H4 (cell line): ENCODE measurements around the gene ROR2. TPM values are rescaled to one million over a fixed set of nuclear protein-coding genes. Genes with fewer than 3 reads are reported as not detected.
"Not testable (repeated sequence)": the region's sequence is repeated elsewhere in the genome, so short reads cannot be mapped to it uniquely, and the experiment has no call there.

Experiments used
- DNase-seq: peaks from one replicate; pipeline ENCODE4 v3.0.0-alpha.2; 2015; ENCODE audit warnings: low spot score
- total RNA-seq: library from RNA; depleted of rRNA; stranded (reverse); fragments of >200 nt; shearing (Covaris generic); gene quantifications from 2 replicates; pipeline ENCODE4 v1.2.3, GENCODE V29; 2014

ROR2 gene
- total RNA-seq, 1 experiment from 2014 or later = 1.8 TPM

DNA sequence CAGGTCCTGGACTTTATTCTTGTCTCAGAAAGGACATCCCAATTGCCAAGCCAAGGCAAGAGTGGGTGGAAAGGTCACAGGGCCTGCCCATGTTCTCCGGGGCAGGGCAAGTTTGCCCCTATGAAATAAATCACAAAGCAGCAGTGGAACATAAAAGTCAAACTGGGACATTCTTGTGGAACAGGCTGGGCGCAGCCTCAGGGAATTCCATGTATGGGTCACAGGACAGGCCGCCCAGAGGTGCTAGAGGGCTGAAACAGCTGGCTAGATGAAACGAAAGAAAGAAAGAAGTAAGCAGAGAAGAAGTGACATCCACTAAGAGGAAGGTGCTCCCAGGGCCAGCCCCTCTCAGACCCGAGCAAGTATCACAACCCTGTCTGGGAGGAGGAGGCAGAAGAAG lies 307.3 kb downstream of the ROR2 start:
- no peak for DNase-seq

DNA sequence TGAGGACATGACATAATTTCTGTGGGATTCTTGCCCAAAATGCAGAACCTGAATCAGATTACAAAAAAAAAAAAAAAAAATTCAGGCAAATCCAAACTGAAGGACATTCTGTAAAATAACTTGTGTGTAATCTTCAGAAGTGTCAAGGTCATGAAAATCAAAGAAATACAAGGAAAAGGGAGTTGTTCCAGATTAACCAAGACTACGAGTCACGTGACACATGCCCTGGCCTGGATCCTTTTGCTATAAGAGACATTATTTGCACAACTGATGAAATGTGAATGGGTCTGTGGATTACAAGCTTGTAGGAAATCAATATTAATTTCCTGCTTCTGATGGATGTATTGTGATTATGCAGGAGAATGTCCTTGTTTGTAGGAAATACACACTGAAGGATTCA lies 309.6 kb downstream of the ROR2 start:
- no peak for DNase-seq

DNA sequence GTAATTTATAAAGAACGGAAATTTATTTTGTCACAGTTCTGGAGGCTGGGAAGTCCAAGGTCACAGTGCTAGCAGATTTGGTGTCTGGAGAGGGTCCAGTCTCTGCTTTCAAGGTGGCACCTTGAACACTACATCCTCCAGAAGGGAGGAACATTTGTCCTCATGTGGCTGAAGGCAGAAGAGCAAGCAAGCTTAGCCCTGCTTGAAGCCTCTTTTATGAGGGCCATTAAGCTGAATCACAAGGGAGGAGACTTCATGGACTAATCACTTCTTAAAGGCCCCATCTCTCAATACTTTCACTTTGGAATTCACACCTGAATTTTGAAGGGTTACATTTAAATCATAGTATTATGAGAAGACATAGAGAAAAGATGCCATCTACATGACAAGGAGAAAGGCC lies 311.0 kb downstream of the ROR2 start:
- no peak for DNase-seq

DNA sequence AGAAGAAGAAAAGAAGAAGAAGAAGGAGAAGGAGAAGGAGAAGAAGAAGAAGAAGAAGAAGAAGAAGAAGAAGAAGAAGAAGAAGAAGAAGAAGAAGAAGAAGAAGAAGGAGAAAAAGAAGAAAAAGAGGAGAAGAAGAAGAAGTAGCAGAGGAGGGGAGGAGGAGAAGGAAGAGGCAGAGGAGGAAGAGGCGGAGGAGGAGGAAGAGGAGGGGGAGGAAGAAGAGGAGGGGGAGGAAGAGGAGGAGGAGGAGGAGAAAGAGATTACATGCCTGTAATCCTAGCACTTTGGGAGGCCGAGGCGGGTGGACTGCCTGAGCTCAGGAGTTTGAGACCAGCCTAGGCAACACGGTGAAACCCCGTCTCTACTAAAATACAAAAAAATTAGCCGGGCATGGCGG lies 315.2 kb downstream of the ROR2 start:
- DNase-seq = not testable (repeated sequence)

DNA sequence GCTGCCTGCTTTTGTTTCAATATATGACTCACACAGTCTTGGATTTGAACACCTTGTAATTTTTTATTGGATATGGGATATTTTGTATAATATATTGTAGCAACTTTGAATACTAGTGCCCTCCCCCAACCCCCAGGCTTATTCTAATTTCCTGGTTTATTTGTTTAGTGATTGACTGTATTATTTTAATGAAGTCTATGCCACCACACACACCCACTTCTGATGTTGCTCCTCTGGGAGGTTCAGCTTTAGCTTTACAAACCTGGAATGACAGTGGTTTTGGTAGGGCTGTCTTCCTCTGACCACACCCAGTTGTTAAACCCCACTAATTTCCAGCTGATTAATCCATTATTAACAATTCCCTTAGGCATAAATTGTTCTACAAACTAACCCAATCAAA lies 320.3 kb downstream of the ROR2 start:
- DNase-seq = no peak

DNA sequence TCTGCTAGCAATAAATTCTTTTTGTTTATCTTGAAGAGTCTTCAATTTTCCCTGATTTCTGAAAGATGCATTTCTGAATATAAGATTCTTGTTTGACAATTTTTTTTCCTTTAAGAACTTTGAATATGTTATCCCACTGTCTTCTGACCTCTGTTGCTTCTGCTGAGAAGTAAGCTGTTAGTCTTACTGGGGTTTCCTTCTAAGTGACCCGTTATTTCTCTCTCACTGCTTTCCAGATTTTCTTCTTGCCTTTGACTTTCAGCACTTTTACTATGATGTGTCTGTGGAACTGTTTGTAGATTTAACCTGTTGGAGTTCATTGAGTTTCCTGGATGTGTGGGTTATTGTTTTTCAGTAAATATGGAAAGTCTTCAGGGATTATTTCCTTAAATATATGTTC lies 321.1 kb downstream of the ROR2 start:
- no peak for DNase-seq

DNA sequence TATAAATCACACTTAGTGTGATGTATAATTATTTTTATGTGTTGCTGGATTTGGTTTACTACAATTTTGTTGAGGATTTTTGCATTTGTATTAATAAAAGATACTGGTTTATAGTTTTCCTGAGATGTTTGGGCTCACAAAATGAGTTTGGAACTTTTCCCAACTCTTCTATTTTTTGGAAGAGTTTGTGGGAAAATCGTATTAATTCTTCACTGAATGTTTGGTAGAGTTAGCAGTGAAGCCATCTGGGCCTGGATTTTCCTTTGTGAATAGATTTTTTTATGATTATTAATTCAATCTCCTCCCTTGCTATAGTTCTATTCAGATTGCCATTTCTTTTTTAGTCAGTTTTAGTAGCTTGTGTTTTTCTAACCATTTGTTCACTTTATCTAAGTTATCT lies 324.7 kb downstream of the ROR2 start:
- no peak for DNase-seq

DNA sequence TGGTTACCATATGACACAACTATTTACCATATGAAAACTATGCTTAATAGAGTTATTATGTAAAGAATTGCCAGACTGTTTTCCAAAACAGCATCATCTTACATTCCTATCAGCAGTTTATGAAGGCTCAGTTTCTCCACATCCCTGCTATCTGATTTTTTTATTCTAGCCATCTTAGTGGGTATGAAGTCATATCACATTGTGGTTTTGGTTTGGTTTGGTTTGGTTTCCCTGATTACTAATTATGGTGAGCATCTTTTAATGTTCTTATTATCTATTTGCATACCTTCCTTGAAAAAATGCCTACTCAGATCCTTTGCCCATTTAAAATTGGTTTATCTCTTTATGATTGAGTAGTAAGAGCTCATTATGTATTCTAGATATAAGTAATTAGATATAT lies 327.0 kb downstream of the ROR2 start:
- DNase-seq = no peak

DNA sequence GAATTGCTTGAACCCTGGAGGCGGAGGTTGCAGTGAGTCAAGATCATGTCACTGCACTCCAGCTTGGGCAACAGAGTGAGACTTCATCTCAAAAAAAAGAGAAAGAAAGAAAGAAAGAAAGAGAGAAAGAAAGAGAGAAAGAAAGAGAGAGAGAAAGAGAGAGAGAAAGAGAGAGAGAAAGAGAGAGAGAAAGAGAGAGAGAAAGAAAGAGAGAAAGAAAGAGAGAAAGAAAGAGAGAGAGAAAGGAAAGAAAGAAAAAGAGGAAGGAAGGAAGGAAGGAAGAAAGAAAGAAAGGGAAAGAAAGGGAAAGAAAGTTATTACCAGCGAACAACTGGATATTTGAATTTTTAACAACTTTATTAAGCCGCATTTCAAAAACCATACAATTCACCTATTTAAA lies 327.9 kb downstream of the ROR2 start:
- DNase-seq = not testable (repeated sequence)

DNA sequence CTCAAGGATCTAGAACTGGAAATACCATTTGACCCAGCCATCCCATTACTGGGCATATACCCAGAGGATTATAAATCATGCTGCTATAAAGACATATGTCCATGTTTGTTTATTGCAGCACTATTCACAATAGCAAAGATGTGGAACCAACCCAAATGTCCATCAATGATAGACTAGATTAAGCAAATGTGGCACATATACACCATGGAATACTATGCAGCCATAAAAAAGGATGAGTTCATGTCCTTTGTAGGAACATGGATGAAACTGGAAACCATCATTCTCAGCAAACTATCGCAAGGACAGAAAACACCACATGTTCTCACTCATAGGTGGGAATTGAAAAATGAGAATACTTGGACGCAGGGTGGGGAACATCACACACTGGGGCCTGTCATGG lies 336.0 kb downstream of the ROR2 start:
- DNase-seq = not testable (repeated sequence)

DNA sequence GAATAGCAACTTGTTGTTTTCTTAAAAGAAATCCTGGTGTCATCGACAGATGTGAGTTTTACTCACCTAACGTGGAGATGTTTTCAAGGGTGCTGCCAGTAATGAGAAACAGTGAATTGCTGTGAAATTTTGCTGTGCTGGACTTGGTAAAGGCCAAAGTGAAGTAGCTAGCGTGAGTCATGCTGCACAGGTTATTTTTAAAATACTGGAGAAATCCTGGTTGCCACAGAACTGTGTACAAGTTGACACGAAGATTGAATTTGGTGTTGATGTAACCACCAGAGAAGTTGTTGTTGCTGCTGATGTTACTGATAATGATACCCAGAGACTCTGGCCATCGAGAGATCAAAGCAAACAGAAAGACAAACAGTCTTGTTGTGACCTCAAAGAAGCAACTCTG lies 338.4 kb downstream of the ROR2 start:
- no peak for DNase-seq

DNA sequence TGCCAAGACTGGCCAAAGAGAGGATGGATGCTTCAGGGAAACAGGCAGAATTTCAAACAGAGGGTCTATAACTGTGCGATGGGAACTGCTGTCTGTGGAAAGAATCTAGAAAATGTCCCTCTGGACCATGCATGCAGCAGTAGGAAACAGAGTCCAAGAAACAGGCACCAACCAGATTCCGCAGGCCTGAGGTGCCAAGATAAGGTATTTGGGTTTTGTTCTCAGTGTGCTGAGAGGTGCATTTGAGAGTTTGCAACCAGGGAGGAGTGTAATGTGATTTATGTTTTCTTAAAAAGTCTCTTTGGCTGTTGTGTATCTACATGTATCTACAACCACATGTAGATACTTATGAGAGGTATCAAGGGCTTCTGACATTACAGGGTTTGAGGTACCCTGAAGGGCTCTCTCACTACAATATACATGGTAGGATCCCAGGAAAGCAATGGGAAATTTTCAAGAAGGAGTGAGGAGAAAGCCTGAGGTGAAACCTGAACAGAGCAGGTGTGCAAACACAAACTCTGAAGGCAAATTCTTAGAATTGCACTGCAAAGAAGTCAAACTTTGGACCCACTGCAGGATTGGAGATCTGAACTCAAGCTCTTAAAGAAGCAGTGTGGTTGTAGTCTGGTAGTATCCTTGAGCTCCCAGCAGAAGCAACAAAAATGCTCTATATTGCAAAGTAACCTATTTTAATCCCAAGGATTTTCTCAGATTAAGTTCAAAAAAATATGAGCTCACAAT lies 343.6 kb downstream of the ROR2 start:
- DNase-seq = no peak

DNA sequence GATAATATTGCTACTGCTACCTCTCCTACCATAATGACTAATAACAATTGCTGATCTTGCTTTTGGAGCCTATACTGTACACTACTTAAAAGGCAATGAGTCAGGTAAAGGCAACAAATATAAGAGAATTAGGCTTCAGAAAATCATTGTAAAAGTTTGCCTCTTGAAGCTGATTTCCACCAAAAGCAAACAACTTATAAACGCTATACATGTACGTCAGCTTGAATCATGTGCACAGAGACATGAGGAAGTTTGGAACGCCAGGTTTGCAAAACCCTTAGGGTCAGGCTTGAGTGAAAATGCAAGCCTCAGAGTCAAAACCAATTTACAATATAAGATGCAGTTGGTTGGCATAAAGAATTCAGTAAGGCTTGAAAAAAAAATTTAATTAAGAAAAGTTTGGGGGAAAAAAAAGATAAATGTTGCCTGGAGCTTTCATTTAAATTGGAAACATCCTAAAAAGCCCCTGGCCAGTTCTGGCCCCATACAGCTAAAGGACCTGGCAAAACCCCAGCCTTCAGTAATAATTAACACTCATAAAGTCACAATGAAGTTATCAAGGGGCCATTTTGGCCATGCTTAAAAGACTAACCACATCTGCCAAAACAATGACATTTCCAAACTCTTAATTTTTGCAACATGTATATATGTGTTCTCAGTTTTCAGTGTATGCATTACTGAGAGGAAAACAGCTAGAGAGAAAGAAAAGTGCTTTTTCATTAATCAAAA lies 345.4 kb downstream of the ROR2 start:
- no peak for DNase-seq

DNA sequence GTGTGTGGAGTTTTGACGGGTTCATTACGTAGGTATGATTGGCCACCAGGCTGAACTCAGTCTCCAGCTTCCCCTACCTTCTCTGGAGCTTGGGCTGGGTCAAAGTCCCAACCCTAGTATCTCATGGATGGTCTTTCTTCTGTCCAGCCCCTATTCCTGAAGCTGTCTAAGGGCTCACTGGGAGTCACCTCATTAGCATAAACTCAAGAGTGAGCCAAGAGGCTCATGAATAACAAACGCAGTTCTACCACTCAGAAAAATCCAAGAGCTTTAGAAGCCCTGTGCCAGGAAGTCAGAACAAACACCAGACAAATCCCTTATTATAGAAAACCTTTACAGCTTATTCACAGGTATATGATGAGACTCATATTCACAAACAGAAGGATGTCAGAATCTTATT lies 346.1 kb downstream of the ROR2 start:
- no peak for DNase-seq

DNA sequence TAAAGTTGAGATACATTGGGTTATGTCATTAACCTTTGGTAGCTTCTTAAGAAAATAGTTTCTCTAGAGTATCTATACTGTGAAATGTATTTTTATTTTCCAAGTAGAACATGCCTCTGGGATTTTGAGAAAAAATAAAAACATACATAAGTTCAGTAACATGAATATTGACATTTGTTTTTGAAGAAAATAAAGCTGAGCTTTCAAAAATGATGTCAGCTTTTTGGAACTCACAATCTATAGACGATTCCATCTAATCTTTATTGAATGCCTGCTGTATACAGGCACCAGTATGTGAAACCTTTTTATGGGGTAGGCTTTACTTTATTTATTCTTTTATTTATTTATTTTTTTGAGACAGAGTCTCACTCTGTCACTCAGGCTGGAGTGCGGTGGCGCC lies 350.5 kb downstream of the ROR2 start:
- no peak for DNase-seq

DNA sequence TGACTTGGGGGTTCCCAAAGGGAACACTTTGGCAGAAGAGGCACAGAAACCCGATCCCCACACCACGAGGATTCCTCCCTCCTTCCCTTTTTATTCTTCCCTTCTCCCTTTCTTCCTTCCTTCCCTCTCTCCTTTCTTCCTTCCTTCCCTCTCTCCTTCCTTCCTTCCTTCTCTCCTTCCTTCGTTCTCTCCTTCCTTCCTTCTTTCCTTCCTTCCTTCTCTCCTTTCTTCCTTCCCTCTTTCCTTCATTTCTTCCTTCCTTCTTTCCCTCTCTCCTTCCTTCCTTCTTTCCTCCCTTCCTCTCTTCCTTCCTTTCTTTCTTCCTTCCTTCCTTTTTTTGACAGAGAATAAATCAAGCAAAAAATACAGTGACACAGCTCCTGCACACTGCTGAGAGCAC lies 358.4 kb downstream of the ROR2 start:
- no peak for DNase-seq

DNA sequence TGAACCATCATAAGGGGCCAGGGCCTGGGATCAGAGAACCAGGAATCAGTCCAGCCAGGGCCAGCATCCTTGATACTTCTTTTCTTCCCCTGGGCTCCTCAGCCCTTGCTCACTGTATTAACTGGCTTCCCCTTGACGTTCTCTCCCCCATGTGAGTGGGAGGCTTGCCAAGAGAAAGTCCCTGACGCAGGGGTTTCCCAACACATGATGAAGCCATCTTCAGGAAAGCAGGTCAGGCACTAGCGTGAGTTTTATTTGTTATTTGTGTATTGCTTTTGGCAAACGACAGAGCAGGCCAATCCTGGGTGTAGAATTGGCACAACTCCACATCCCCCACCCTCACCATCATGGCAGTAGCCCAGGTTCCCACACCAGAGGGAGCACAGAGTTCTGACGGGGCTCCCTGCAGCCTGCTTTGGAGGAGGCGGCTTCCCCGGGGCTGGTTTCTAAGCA lies 360.9 kb downstream of the ROR2 start:
- peak; percentile 7 for DNase-seq

DNA sequence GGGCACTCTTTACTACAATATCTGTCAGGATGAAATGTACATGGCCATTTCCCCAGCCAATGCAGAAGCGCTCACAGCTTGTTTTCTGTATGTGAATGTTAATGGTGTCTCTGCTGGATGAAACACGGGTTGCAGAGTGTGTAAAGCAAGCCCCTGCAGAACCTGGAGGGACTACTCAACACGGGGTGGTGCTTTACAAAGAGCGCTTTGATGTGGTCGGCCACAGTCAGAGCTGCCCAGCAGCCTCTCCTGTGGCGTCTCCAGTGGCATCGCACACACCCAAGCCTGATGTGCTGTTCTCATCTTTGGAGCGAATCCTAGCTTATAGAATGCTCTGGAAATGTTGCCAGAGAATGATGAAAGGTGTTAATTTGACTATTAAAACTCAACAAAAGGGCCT lies 363.7 kb downstream of the ROR2 start:
- no peak for DNase-seq

DNA sequence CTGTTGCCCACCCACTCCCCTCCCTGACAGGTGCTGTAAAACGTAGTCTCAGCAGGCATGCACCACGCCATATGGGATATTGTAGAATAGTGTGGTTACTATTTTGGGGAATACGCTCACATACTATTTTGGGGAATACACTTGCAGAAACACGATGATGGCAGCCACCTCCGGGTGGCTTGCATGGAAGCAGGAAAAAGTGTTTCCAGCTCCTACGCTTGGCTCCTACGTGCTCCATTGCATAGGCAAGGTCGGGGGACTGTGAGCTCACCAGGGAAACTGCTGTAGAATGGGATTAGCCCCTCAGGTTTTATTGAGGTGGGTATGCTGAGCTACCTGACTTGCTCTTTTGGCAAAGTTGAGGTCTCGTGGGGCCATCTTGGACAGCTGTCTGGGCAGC lies 366.1 kb downstream of the ROR2 start:
- no peak for DNase-seq

DNA sequence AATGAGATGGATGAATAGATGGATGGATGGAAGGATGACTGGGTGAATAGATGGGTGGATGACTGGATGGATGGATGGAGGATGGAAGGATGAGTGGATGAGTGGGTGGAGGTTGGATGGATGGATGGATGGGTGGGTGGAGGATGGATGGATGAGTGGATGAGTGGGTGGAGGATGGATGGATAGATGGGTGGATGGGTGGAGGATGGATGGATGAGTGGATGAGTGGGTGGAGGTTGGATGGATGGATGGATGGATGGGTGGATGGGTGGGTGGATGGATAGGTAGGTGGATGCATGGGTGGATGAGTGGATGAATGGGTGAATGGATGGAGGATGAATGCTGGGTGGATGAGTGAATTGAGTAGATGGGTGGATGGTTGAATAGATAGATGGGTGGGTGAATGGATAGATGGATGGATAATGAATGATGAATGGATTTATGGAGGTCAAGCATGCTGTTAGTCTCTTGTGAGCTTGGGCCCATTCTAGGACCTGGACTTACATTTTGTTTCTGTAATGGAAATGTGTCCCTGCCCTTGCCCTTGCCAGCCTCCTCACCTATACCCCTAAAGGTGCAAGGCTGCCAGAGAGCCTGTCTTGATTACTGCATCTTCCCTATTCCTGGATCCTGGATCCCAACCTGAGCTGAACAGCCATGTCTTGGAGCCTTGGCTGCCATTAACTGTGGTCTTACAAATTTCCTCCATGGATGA lies 366.7 kb downstream of the ROR2 start:
- DNase-seq = no peak

DNA sequence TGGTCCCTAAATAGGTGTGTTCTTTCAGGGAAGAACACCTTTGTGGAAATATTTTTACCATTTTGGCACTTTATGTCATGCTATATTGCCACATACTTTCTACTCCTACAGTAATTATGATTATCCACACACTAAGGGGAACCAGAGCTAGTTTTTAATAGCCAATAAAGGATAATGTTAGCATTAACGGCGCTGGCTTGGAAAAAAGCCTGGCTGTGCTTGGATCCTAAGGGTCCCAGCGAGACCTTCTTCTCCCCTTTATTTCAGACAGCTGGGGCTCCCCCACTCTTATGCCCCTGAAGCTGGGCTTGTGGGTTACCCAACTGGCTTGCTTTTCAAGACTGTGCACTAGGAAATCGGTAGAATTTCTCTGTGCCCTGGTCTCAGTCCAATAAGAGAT lies 367.8 kb downstream of the ROR2 start:
- no peak for DNase-seq

DNA sequence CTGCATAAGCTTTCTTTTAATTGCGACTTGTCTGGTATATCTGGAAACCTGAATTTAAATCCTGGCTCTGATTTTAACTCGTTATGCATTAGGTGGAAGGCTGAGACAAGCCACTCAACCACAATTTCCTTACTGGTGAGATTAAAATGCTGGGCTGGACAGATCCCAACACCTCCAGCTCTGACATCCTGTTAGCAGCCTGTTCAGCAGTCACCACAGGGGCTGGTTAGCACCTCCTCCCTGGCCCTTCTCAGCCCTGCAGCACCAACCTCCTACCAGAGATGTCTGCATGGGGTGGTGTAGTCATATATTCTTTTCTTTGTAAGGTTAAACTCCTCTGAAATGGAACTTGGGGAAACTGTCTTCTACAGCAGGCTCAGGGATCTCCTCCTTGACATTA lies 369.9 kb downstream of the ROR2 start:
- peak; percentile 45 for DNase-seq

DNA sequence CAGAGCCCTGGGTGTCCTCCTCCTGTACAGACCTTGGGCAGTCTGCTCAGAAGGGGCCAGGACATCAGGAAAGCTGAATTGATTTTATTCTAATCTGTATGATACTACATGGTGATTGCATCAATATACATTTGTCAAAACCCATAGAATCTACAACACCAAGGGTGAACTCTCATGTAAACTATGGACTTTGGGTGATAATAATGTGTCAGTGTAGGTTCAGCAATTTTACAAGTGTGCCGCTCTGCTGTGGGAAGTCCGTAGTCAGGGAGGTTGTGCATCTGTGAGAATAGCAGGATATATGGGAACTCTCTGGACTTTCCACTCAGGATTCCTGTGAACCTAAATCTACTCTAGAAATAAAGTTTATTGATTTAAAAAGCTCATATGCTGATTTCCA lies 371.1 kb downstream of the ROR2 start:
- no peak for DNase-seq
